ENCODE results near the gene TET1. TPM values are rescaled to one million over a fixed set of nuclear protein-coding genes. Genes with fewer than 3 reads are reported as not detected.

The TET1 gene
- total RNA-seq, result 0.32 and 0.46 TPM in 2 replicates

DNA sequence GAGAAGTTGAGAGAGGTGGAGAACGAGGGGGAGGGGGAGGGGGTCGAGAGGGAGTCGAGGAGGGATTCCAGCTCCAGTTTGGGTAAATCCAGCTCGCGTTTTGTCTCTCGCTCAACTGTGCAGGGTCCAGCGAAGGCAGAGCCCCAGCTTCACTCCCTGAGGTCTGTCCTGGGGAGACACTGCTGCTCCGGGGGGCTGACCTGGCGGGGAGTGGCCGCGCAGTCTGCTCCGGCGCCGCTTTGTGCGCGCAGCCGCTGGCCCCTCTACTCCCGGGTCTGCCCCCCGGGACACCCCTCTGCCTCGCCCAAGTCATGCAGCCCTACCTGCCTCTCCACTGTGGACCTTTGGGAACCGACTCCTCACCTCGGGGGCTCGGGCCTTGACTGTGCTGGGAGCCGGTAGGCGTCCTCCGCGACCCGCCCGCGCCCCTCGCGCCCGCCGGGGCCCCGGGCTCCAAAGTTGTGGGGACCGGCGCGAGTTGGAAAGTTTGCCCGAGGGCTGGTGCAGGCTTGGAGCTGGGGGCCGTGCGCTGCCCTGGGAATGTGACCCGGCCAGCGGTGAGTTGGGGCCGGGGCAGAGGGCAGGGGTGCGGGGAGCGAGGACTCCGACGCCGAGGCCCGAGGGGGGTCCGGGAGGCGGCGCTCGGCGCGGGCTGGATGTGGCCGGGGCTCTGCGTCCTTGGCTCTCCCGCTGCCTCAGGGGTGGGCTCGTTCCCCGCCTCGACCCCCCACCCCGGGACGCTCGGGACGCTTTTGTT is at the start of gene TET1:
TSS of gene TET1 (plus strand) at position 152 of the 757 bp plus-strand sequence. CDS start 12,002 bp downstream, outside the sequence.

GRCh38 chr10:68720793-68721672 is 160.9 kb downstream of the TET1 start, which contains the start of gene CCAR1:
Gene CCAR1 (plus strand): TSS chr10:68721239. CDS start chr10:68722505, 1,266 bp downstream.

Other genes with a start within 250 kb of the TET1 start
- 28.6 and 35.1 TPM in 2 replicates for gene HNRNPH3, start 228.3 kb upstream of the TET1 start, total RNA-seq
- 1.9 and 3.5 TPM in 2 replicates for gene PBLD, start 227.4 kb upstream of the TET1 start, total RNA-seq
- 18.8 and 20.4 TPM in 2 replicates for gene RUFY2, start 153.1 kb upstream of the TET1 start, total RNA-seq
- 11.0 and 15.2 TPM in 2 replicates for gene DNA2, start 88.4 kb upstream of the TET1 start, total RNA-seq
- 9.1 and 15.9 TPM in 2 replicates for gene SLC25A16, start 32.8 kb upstream of the TET1 start, total RNA-seq
- gene CCAR1, start 160.9 kb downstream of the TET1 start, total RNA-seq, result 22.1 and 30.2 TPM in 2 replicates

Data from epithelial cell of umbilical artery (primary cell).